A673 (cell line): ENCODE measurements around the gene CBLN3.

Source experiments
- EZH2 ChIP-seq: fragments of 200-600 bp; sonication (generic); IDR thresholded peaks from 2 replicates; pipeline ENCODE4 v1.6.1; 2017; ENCODE audit warnings: borderline replicate concordance, low read depth, mild to moderate bottlenecking, mixed read lengths, antibody characterized with exemption, low read length; ENCODE audit not compliant: poor library complexity, severe bottlenecking
- TF ChIP-seq, protein P1 (sequence below): fragments of 300-800, 200-600 bp; sonication (generic); conservative IDR thresholded peaks from 2 replicates; pipeline ENCODE4 v1.5.1; 2017; ENCODE audit warnings: low read depth, mild to moderate bottlenecking, antibody characterized with exemption, low read length, moderate library complexity, mixed read lengths

- no peak for TF ChIP-seq EZH2
- TF ChIP-seq, protein P1, sequence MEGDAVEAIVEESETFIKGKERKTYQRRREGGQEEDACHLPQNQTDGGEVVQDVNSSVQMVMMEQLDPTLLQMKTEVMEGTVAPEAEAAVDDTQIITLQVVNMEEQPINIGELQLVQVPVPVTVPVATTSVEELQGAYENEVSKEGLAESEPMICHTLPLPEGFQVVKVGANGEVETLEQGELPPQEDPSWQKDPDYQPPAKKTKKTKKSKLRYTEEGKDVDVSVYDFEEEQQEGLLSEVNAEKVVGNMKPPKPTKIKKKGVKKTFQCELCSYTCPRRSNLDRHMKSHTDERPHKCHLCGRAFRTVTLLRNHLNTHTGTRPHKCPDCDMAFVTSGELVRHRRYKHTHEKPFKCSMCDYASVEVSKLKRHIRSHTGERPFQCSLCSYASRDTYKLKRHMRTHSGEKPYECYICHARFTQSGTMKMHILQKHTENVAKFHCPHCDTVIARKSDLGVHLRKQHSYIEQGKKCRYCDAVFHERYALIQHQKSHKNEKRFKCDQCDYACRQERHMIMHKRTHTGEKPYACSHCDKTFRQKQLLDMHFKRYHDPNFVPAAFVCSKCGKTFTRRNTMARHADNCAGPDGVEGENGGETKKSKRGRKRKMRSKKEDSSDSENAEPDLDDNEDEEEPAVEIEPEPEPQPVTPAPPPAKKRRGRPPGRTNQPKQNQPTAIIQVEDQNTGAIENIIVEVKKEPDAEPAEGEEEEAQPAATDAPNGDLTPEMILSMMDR, result no peak
These were observed 35.2 kb downstream of the CBLN3 start for GRCh38 chr14:24394275-24394674.
